ENCODE results near the gene ENDOG.

DNA sequence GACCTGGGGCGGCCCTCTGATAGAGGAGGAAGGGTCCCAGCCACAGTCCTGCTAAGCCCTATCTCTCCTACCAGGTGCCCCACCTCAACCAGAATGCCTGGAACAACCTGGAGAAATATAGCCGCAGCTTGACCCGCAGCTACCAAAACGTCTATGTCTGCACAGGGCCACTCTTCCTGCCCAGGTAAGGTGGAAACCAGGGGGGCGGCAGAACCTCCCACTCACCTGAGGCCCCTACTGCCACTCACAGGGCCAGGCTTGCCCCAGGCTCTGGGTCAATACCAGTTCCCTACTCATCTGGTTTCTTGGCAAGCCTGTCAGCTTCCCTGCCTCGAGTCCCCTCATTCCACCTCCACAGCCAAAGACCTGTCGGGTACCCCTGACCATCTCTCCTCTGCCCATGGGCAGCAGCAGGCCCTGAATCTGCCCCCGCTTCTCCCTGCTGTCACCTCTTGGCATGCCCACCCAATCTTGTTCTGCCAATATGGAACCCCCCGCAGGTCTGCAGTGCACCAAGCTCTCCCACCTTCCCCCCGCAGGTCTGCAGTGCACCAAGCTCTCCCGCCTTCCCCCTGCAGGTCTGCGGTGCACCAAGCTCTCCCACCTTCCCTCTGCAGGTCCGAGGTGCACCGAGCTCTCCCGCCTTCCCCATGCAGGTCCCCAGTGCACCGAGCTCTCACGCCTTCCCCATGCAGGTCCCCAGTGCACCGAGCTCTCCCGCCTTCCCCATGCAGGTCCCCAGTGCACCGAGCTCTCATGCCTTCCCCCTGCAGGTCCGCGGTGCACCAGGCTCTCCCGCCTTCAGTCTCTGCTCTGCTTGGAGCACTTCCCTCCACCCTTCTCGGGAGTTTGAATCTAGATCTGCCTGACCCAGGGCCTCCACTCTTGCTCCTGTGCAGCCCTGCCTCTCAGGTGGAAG lies 2.6 kb downstream of the ENDOG start:
- TF ChIP-seq YY1 (IDR thresholded peaks at IDR 0.05; ENCODE audit: insufficient read depth, insufficient read length) (no peak), SUZ12 (IDR thresholded peaks at IDR 0.05; ENCODE audit: extremely low read depth, insufficient read depth, insufficient read length) (no peak)
